ENCODE measurements around the gene ADGRE1.

GRCh38 chr19:6988257-6988656 lies 100.9 kb downstream of the ADGRE1 start:
- TF ChIP-seq CTCF (IDR thresholded peaks at IDR 0.05) (no peak), EZH2 (IDR thresholded peaks at IDR 0.05) (no peak)

Measured in neural progenitor cell (in vitro differentiated cells).